Heart left ventricle (tissue), 13 donors: ENCODE measurements around the gene BCKDK.

ENCODE experiments used
- CTCF ChIP-seq, 12 donors: fragments of 200-600 bp; sonication (generic) in 4 of 12; IDR thresholded peaks; one replicate each; pipeline versions ENCODE4 v1.5.0 to v1.8.0; 2018 to 2022; ENCODE audit warnings: antibody characterized with exemption in 12 of 12, mild to moderate bottlenecking in 5 of 12
- POLR2A ChIP-seq, 2 donors: fragments of 450-650 bp; IDR thresholded peaks; one replicate each; pipeline ENCODE4 v1.6.1; 2017; ENCODE audit warnings: antibody characterized with exemption in 2 of 2, mild to moderate bottlenecking in 2 of 2, moderate library complexity in 2 of 2
- donor health status: ischemic (EF 13 %, LVEDD 7.1; RV severe dilation, severe dysfunction).
- donor health status: DM: no; HTN: yes; CAD: no.
- donor health status: DM: no; HTN: no; CAD: no.
- donor health status: ischemic (EF 25% LVEDD 6.9; RV normal size, moderate dysfunction).
- donor health status: ischemic (EF 25% LVEDD 5.7; RV mildly dilated, moderate dysfunction).
- donor health status: ischemic (EF 35%, LVEDD 5.7; RV mildly dilated, moderate dysfunction).
- donor health status: nonischemic (EF 11% LVEDD 7.7; RV severe dilation, severe dysfunction).
- donor health status: DM: yes; HTN: yes; CAD: no.
- donor health status: PGD.
- donor health status: ischemic (EF 29% LVEDD 5.4; RV normal size, mild dysfunction).
- donor health status: nonischemic (EF 23%, LVEDD 6.1; RV moderate dilation, normal function).

- TF ChIP-seq CTCF (IDR thresholded peaks at IDR 0.05): no peak
- no peak for TF ChIP-seq POLR2A (IDR thresholded peaks at IDR 0.05)
These were observed 21.6 kb downstream of the BCKDK start for GRCh38 chr16:31129568-31130335.
